ENCODE results near the gene SORCS2. TPM values are rescaled to one million over a fixed set of nuclear protein-coding genes. Genes with fewer than 3 reads are reported as not detected.

SORCS2 gene
- total and polyA plus RNA-seq, 2 of the 8 experiments (the other 6 are each of a cell fraction or from before 2014, with no cell fraction given), result 0.36 to 1.8 TPM

DNA sequence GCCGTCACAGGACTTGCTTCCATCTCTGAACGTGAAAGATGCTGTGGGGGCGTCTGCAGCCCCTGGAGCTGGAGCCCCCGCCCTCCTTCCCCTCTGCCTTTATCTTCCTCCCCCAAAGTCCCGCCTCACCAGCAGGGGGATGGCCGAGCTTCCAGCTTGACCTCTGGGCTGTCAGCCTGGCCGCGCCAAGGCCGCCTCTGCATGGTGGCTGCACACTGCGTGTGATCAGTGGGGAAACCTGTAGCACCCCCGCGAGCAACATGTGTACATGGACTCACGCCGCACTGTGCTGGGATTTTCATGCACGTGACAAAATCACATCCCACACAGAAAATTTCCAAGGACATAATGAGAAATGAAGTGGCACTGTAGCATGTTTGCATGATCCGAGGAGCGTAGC, 268.9 kb downstream of the SORCS2 start:
- 0 out of 2 replicates have a peak overlapping the region, but pooled peaks have one; percentile 61 for H2BK20ac ChIP-seq (ENCODE audit: low read length)
- peaks cover 3% of the 10 kb centered on the region in 2 experiments; a peak in 3 of 4 replicates for H3K9me3 ChIP-seq (ENCODE audit: insufficient read depth in 2 of 2, low read depth in 1 of 2, low read length in 1 of 2)
- no peak overlapping the region for H3K9ac ChIP-seq (replicated peaks in 1 of 4; ENCODE audit: extremely low read depth in 1 of 4, low read depth in 3 of 4, low read length in 3 of 4)
- H3K79me2 ChIP-seq (ENCODE audit: control insufficient read depth in 1 of 2, insufficient read depth in 2 of 2, low read length in 2 of 2), result no peaks in the 10 kb centered on the region
- no peaks in the 10 kb centered on the region for H3K79me1 ChIP-seq (ENCODE audit: low read depth, low read length)
- no peak overlapping the region for H3K23ac ChIP-seq (ENCODE audit: insufficient read length)
- WGBS, 2 experiments (ENCODE audit: extremely low coverage in 1 of 2, insufficient coverage in 1 of 2, insufficient read length in 1 of 2, insufficient replicate concordance in 2 of 2, low coverage in 1 of 2, low lambda C conversion rate in 2 of 2, missing lambda C conversion rate in 1 of 2), result 53% methylated on average over 11 of the region's 17 CpGs; no CpG with 5 or more reads in 1 of the 2 experiments
- no peak overlapping the region for H2BK120ac ChIP-seq (replicated peaks; ENCODE audit: low read depth, low read length)
- no peak overlapping the region for H3K18ac ChIP-seq (ENCODE audit: extremely low read depth, low read length)
- H3K23me2 ChIP-seq (ENCODE audit: low read depth, low read length), result no peaks in the 10 kb centered on the region
- DNase-seq (ENCODE audit: low read depth in 1 of 2, low spot score in 2 of 2), result peak in 1 of 2 experiments; percentile 61
- no peak overlapping the region for H3K4me3 ChIP-seq (ENCODE audit: extremely low read depth in 1 of 4, insufficient read depth in 2 of 4, low read depth in 3 of 4, low read length in 4 of 4)
- FAIRE-seq, result no peak
- peaks cover 0 to 14% (median 10%) of the 10 kb centered on the region in 4 experiments; a peak in 6 of 7 replicates for H3K4me1 ChIP-seq (replicated peaks in 1 of 4; ENCODE audit: control insufficient read depth in 3 of 4, insufficient read depth in 4 of 4, low read length in 3 of 4)
- TF ChIP-seq, protein P1, sequence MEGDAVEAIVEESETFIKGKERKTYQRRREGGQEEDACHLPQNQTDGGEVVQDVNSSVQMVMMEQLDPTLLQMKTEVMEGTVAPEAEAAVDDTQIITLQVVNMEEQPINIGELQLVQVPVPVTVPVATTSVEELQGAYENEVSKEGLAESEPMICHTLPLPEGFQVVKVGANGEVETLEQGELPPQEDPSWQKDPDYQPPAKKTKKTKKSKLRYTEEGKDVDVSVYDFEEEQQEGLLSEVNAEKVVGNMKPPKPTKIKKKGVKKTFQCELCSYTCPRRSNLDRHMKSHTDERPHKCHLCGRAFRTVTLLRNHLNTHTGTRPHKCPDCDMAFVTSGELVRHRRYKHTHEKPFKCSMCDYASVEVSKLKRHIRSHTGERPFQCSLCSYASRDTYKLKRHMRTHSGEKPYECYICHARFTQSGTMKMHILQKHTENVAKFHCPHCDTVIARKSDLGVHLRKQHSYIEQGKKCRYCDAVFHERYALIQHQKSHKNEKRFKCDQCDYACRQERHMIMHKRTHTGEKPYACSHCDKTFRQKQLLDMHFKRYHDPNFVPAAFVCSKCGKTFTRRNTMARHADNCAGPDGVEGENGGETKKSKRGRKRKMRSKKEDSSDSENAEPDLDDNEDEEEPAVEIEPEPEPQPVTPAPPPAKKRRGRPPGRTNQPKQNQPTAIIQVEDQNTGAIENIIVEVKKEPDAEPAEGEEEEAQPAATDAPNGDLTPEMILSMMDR (IDR thresholded peaks at IDR 0.05; ENCODE audit: control extremely low read depth in 1 of 3, insufficient read depth in 1 of 3, low read depth in 1 of 3, low read length in 3 of 3), result peak in 2 of 3 experiments; percentile 31 to 33; a peak in 1 of 4 replicates
- TF ChIP-seq HDAC6 (IDR thresholded peaks at IDR 0.05; ENCODE audit: low read depth, low read length) (no peak), RAD21 (IDR thresholded peaks at IDR 0.05 in 1 of 2, conservative IDR thresholded peaks at IDR 0.05 in 1 of 2; ENCODE audit: low read depth in 2 of 2, low read length in 2 of 2) (peak; percentile 17 to 39; a peak in 3 of 4 replicates), BRCA1 (IDR thresholded peaks at IDR 0.05; ENCODE audit: low read depth, low read length) (no peak), POU5F1 (IDR thresholded peaks at IDR 0.05; ENCODE audit: low read depth, low read length) (no peak), CTBP2 (IDR thresholded peaks at IDR 0.05; ENCODE audit: borderline replicate concordance, insufficient read depth, insufficient read length, low read length) (no peak), POLR2A (IDR thresholded peaks at IDR 0.05; ENCODE audit: control extremely low read depth in 1 of 2, low read depth in 2 of 2, low read length in 2 of 2) (no peak), RNF2 (IDR thresholded peaks at IDR 0.05; ENCODE audit: borderline replicate concordance, low read depth, low read length, missing control alignments, poor library complexity, severe bottlenecking) (no peak), SP2 (IDR thresholded peaks at IDR 0.05; ENCODE audit: low read length) (no peak)
- H3K56ac ChIP-seq (replicated peaks; ENCODE audit: insufficient read length, low read depth, low read length), result no peak overlapping the region
- no peak overlapping the region for H3K4ac ChIP-seq (replicated peaks; ENCODE audit: insufficient read length, low read depth, low read length)
- H4K20me1 ChIP-seq (replicated peaks in 1 of 2; ENCODE audit: control insufficient read depth in 1 of 2, insufficient read depth in 2 of 2, low read length in 2 of 2), result no peaks in the 10 kb centered on the region
- no peak overlapping the region for H4K91ac ChIP-seq (replicated peaks; ENCODE audit: insufficient read length, low read length)
- H2BK12ac ChIP-seq (ENCODE audit: low read depth, low read length), result no peak overlapping the region
- no peak overlapping the region for H2BK5ac ChIP-seq (ENCODE audit: low read depth, low read length)
- no peak overlapping the region for H4K5ac ChIP-seq (ENCODE audit: insufficient read length, low read depth, low read length)
- H3K27ac ChIP-seq (ENCODE audit: low read depth, low read length), result no peak overlapping the region
- H2BK15ac ChIP-seq (ENCODE audit: low read length), result 0 out of 2 replicates have a peak overlapping the region, but pooled peaks have one; percentile 31
- H3K4me2 ChIP-seq (ENCODE audit: insufficient read depth in 1 of 2, low read depth in 2 of 2, low read length in 2 of 2), result no peak overlapping the region
- ChIA-PET CTCF (ENCODE audit: partially characterized antibody) (interaction anchor here (0.6 to 3.7 kb wide), 34 partner anchors 9 to 244 kb away, joined by 3 to 21 read pairs (median 4); no protein-coding TSS in a partner anchor), POLR2A (ENCODE audit: partially characterized antibody) (interaction anchor here (1.1 kb wide), 1 partner anchor 29 kb away, joined by 3 read pairs; no protein-coding TSS in a partner anchor)
- H4K8ac ChIP-seq (ENCODE audit: extremely low read depth, insufficient read depth, low read length), result no peak overlapping the region
- H3K14ac ChIP-seq (ENCODE audit: insufficient read length), result no peak overlapping the region
- no peak overlapping the region for H2AK5ac ChIP-seq (ENCODE audit: low read depth, low read length)
- no peaks in the 10 kb centered on the region for H3K27me3 ChIP-seq (replicated peaks in 1 of 4; ENCODE audit: control insufficient read depth in 3 of 4, extremely low read depth in 1 of 4, insufficient read depth in 3 of 4, low read length in 3 of 4)
- no peaks in the 10 kb centered on the region for H3K36me3 ChIP-seq (ENCODE audit: control insufficient read depth in 2 of 4, insufficient read depth in 4 of 4, low read length in 3 of 4)
- H2AFZ ChIP-seq (ENCODE audit: low read length), result no peak overlapping the region
